ENCODE results near the gene ACTR3C.
"Not testable (repeated sequence)": the region's sequence is repeated elsewhere in the genome, so short reads cannot be mapped to it uniquely, and the experiment has no call there.

ACTR3C gene

GRCh38 chr7:150322114-150322832, 1.1 kb downstream of the ACTR3C start:
- no peak overlapping the region for H3K4me3 ChIP-seq (ENCODE audit: low read depth, low read length)
- DNase-seq (ENCODE audit: low read depth), result no peak

GRCh38 chr7:150321788-150322113, 1.6 kb downstream of the ACTR3C start:
- H3K4me3 ChIP-seq (ENCODE audit: low read depth, low read length), result no peak overlapping the region

GRCh38 chr7:150317748-150318444, 5.4 kb downstream of the ACTR3C start:
- DNase-seq (ENCODE audit: low read depth), result no peak
- H3K4me3 ChIP-seq (ENCODE audit: low read depth, low read length), result no peak overlapping the region

More at GRCh38 chr7:150321788-150322113, 1.6 kb downstream of the ACTR3C start:
- no peak for DNase-seq (ENCODE audit: low read depth)

GRCh38 chr7:150316987-150317386, 6.4 kb downstream of the ACTR3C start:
- not testable (repeated sequence) for DNase-seq (ENCODE audit: low read depth); H3K4me3 ChIP-seq (ENCODE audit: low read depth, low read length)

- no peak overlapping the region for H3K4me3 ChIP-seq (ENCODE audit: low read depth, low read length)
- no peak for DNase-seq (ENCODE audit: low read depth)
Observed at GRCh38 chr7:150314639-150315239, 8.6 kb downstream of the ACTR3C start.

GRCh38 chr7:150313870-150314269, 9.5 kb downstream of the ACTR3C start:
- no peak overlapping the region for H3K4me3 ChIP-seq (ENCODE audit: low read depth, low read length)
- DNase-seq (ENCODE audit: low read depth), result no peak

- no peak for DNase-seq (ENCODE audit: low read depth)
- no peak overlapping the region for H3K4me3 ChIP-seq (ENCODE audit: low read depth, low read length)
Observed at GRCh38 chr7:150313367-150313809, 10.0 kb downstream of the ACTR3C start.

GRCh38 chr7:150312649-150313366, 10.5 kb downstream of the ACTR3C start:
- H3K4me3 ChIP-seq (ENCODE audit: low read depth, low read length); DNase-seq (ENCODE audit: low read depth): not testable (repeated sequence)

GRCh38 chr7:150311711-150312110, 11.6 kb downstream of the ACTR3C start:
- H3K4me3 ChIP-seq (ENCODE audit: low read depth, low read length), result no peak overlapping the region
- no peak for DNase-seq (ENCODE audit: low read depth)

- DNase-seq (ENCODE audit: low read depth), result no peak
- H3K4me3 ChIP-seq (ENCODE audit: low read depth, low read length), result no peak overlapping the region
Observed at GRCh38 chr7:150311146-150311545, 12.2 kb downstream of the ACTR3C start.

GRCh38 chr7:150308575-150308974, 14.8 kb downstream of the ACTR3C start:
- H3K4me3 ChIP-seq (ENCODE audit: low read depth, low read length), result no peak overlapping the region
- no peak for DNase-seq (ENCODE audit: low read depth)

GRCh38 chr7:150307904-150308303, 15.4 kb downstream of the ACTR3C start:
- H3K4me3 ChIP-seq (ENCODE audit: low read depth, low read length), result no peak overlapping the region
- no peak for DNase-seq (ENCODE audit: low read depth)

- H3K4me3 ChIP-seq (ENCODE audit: low read depth, low read length), result no peak overlapping the region
- DNase-seq (ENCODE audit: low read depth), result no peak
Observed at GRCh38 chr7:150307129-150307528, 16.2 kb downstream of the ACTR3C start.

GRCh38 chr7:150306377-150306776, 17.0 kb downstream of the ACTR3C start:
- not testable (repeated sequence) for DNase-seq (ENCODE audit: low read depth); H3K4me3 ChIP-seq (ENCODE audit: low read depth, low read length)

- DNase-seq (ENCODE audit: low read depth); H3K4me3 ChIP-seq (ENCODE audit: low read depth, low read length): not testable (repeated sequence)
Observed at GRCh38 chr7:150305903-150306284, 17.5 kb downstream of the ACTR3C start.

- not testable (repeated sequence) for DNase-seq (ENCODE audit: low read depth); H3K4me3 ChIP-seq (ENCODE audit: low read depth, low read length)
Observed at GRCh38 chr7:150305259-150305902, 18.0 kb downstream of the ACTR3C start.

- DNase-seq (ENCODE audit: low read depth); H3K4me3 ChIP-seq (ENCODE audit: low read depth, low read length): not testable (repeated sequence)
Observed at GRCh38 chr7:150304499-150305258, 18.7 kb downstream of the ACTR3C start.

- not testable (repeated sequence) for H3K4me3 ChIP-seq (ENCODE audit: low read depth, low read length); DNase-seq (ENCODE audit: low read depth)
Observed at GRCh38 chr7:150302908-150303310, 20.4 kb downstream of the ACTR3C start.

GRCh38 chr7:150297978-150298377, 25.4 kb downstream of the ACTR3C start:
- H3K4me3 ChIP-seq (ENCODE audit: low read depth, low read length); DNase-seq (ENCODE audit: low read depth): not testable (repeated sequence)
